HFFc6 (cell line): ENCODE data around the gene WAC. TPM values are rescaled to one million over a fixed set of nuclear protein-coding genes. Genes with fewer than 3 reads are reported as not detected.
"Not testable (repeated sequence)": the region's sequence is repeated elsewhere in the genome, so short reads cannot be mapped to it uniquely, and the experiment has no call there.

Source experiments
- DNase-seq: peaks from one replicate; pipeline ENCODE4 v3.0.0-alpha.2; 2018
- H3K27ac Mint-ChIP-seq: 2 replicates; pipeline ENCODE4 v1.8.0; 2020; ENCODE audit warnings: mild to moderate bottlenecking, mixed read lengths
- H3K27me3 Mint-ChIP-seq: 2 replicates; pipeline ENCODE4 v1.8.0; 2021; ENCODE audit warnings: mild to moderate bottlenecking, moderate library complexity, mixed read lengths; ENCODE audit not compliant: insufficient read depth
- H3K36me3 Mint-ChIP-seq: 2 replicates; pipeline ENCODE4 v1.8.0; 2021; ENCODE audit warnings: low read depth, mixed read lengths
- H3K4me1 Mint-ChIP-seq: 2 replicates; pipeline ENCODE4 v1.8.0; 2020; ENCODE audit warnings: low read depth, mixed read lengths
- H3K4me3 Mint-ChIP-seq: 2 replicates; pipeline ENCODE4 v1.8.0; 2020; ENCODE audit warnings: mild to moderate bottlenecking, moderate library complexity, mixed read lengths
- H3K9me3 Mint-ChIP-seq: 2 replicates; pipeline ENCODE4 v1.8.0; 2020; ENCODE audit warnings: mild to moderate bottlenecking, mixed read lengths
- total RNA-seq, 6 experiments: library from RNA; stranded (reverse); fragmentation: NEBNext Ultra II Directional; extraction: Animal tissue kit (Norgen Biotek cat#: 25700); gene quantifications; 2 replicates in 1 of 6; 3 replicates in 5 of 6; pipeline ENCODE4 v1.2.3, GENCODE V29; 2021
- TF ChIP-seq, protein P1 (sequence below): fragments of 200-600 bp; sonication (generic); IDR thresholded peaks from 2 replicates; pipeline ENCODE4 v1.5.0; 2021; ENCODE audit warnings: antibody characterized with exemption, mild to moderate bottlenecking

Gene WAC
- total RNA-seq, 6 experiments from 2014 or later = 67.2 to 81.5 (median 74.3) TPM

DNA sequence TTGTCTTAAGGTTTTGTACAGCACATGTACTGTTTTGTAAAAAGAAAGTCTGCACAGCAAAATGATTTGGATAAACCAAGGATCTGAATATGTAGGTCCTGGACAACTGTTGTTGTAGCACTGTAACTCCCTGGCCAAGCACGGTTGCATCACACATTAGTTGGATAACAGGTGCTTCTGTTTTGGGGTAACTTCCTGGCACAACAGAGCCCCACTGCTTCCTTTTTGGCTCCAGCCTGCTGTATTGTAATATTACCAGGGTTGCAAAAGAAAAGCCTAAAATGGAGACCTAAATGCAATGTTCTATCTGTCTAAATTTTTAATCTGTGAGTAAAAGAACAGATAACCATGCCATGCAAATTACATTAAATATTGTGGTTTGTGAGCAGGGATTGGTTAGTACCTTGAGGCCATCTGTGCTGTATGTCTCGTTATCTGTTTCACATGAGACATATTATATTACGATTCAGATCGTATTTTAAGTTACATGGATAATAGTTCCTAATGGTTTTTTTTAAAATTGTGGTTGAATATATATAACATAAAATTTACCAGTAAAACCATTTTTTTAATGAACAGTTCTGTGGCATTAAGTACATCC is 27.5 kb upstream of the WAC start:
- TF ChIP-seq, protein P1, sequence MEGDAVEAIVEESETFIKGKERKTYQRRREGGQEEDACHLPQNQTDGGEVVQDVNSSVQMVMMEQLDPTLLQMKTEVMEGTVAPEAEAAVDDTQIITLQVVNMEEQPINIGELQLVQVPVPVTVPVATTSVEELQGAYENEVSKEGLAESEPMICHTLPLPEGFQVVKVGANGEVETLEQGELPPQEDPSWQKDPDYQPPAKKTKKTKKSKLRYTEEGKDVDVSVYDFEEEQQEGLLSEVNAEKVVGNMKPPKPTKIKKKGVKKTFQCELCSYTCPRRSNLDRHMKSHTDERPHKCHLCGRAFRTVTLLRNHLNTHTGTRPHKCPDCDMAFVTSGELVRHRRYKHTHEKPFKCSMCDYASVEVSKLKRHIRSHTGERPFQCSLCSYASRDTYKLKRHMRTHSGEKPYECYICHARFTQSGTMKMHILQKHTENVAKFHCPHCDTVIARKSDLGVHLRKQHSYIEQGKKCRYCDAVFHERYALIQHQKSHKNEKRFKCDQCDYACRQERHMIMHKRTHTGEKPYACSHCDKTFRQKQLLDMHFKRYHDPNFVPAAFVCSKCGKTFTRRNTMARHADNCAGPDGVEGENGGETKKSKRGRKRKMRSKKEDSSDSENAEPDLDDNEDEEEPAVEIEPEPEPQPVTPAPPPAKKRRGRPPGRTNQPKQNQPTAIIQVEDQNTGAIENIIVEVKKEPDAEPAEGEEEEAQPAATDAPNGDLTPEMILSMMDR = no peak
- no peaks in the 10 kb centered on the region for H3K9me3 Mint-ChIP-seq
- no peak overlapping the region for H3K4me3 Mint-ChIP-seq
- H3K27ac Mint-ChIP-seq = no peak overlapping the region
- H3K36me3 Mint-ChIP-seq = no peaks in the 10 kb centered on the region
- peaks cover 3% of the 10 kb centered on the region for H3K27me3 Mint-ChIP-seq
- H3K4me1 Mint-ChIP-seq = no peaks in the 10 kb centered on the region
- DNase-seq = no peak

DNA sequence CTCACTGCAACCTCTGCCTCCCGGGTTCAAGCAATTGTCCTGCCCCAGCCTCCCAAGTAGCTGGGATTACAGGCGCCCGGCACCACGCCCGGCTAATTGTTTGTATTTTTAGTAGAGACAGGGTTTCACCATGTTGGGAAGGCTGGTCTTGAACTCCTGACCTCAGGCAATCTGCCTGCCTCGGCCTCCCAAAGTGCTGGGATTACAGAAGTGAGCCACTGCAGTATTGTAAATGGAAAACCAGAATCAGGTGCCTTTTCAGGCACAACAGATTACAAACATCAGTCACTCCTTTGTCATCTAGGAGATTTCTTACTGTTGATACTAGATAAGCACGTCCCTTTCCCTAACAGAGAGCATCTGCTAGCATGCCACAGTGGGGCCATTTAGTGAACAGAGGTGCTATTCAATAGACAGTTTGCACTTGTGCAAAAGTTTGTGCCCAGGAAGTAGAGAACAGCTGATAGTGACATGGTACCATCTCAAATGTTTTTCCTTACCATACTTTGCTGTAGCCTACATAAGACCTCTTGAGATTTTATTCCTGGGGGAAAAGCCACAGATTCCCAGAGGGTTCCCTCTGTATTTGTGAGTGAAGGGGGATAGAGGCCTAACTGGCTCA is 24.5 kb upstream of the WAC start:
- peaks cover 2% of the 10 kb centered on the region for H3K27me3 Mint-ChIP-seq

DNA sequence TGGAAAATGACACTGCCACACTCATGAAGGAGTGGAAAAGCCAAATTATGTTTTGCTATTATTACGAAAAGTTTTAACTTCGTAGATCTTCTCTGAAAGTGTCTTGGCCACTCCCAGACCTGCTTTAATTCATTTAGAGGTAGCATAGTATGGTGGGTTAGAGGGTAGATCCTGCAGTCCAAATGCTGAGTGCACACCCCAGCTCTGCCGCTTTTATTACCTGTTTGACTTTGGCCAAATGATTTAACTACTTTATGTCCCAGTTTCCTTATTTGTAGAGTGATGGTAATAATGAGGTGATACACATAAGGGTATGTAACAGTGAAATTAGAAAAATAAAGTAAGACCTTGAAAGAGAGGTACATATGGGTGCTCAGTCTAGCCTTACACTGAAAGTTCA is 23.6 kb upstream of the WAC start:
- H3K27me3 Mint-ChIP-seq = peaks cover 2% of the 10 kb centered on the region
- DNase-seq = no peak
- TF ChIP-seq, protein P1 = no peak
- no peak overlapping the region for H3K27ac Mint-ChIP-seq
- no peaks in the 10 kb centered on the region for H3K9me3 Mint-ChIP-seq
- no peaks in the 10 kb centered on the region for H3K36me3 Mint-ChIP-seq
- H3K4me1 Mint-ChIP-seq = no peaks in the 10 kb centered on the region
- no peak overlapping the region for H3K4me3 Mint-ChIP-seq

More for the DNA sequence above, 24.5 kb upstream of the WAC start:
- Mint-ChIP-seq H3K4me1 (no peaks in the 10 kb centered on the region), H3K27ac (no peak overlapping the region), H3K9me3 (no peaks in the 10 kb centered on the region), H3K36me3 (no peaks in the 10 kb centered on the region), H3K4me3 (no peak overlapping the region)
- no peak for DNase-seq
- TF ChIP-seq, protein P1 = no peak

DNA sequence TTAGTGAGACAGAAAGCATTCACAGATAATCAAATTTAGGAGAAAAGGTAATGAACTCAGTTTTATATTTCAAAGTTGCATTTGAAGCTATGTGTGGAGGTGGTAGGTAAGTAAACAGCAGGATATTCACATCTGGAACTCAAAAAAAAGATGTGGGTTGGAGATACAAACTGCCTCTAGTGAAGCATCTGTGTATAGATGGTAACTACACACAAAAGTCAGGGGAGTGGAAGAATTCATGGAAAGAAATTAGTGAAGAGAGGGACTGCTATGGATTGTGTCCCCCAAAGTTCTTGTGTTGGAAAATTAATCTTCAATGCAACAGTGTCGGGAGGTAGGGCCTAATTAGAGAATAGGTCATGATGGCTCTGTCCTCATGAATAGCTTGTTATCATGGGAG is 18.3 kb upstream of the WAC start:
- Mint-ChIP-seq H3K36me3 (no peaks in the 10 kb centered on the region), H3K27me3 (peaks cover 2% of the 10 kb centered on the region), H3K27ac (no peak overlapping the region), H3K4me3 (no peak overlapping the region), H3K9me3 (no peaks in the 10 kb centered on the region; the same call in 1 of the 2 replicates), H3K4me1 (peaks cover 5% of the 10 kb centered on the region; the same call in 1 of the 2 replicates)
- TF ChIP-seq, protein P1 = no peak
- DNase-seq = no peak

DNA sequence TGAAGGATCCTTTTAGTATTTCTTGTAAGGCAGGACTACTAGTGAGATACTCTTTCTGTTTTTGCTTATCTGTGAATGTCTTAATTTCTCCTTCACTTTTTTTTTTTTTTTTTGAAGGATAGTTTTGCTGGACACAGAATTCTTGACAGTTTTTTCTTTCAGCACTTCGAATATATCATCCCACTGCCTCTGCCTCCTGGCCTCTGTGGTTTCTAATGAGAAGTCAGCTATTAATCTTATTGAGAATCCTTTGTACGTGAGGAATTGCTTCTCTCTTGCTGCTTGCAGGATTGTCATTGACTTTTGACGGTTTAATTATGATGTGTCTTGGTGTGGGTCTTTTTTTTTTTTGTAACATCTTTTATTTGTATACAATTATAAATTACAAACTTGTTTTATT is 12.6 kb upstream of the WAC start:
- Mint-ChIP-seq H3K27me3 (peaks cover 3% of the 10 kb centered on the region), H3K9me3 (peaks cover 20% of the 10 kb centered on the region), H3K27ac (no peak overlapping the region), H3K4me1 (peaks cover 21% of the 10 kb centered on the region), H3K36me3 (peaks cover 42% of the 10 kb centered on the region), H3K4me3 (no peak overlapping the region)
- no peak for DNase-seq
- TF ChIP-seq, protein P1 = no peak

DNA sequence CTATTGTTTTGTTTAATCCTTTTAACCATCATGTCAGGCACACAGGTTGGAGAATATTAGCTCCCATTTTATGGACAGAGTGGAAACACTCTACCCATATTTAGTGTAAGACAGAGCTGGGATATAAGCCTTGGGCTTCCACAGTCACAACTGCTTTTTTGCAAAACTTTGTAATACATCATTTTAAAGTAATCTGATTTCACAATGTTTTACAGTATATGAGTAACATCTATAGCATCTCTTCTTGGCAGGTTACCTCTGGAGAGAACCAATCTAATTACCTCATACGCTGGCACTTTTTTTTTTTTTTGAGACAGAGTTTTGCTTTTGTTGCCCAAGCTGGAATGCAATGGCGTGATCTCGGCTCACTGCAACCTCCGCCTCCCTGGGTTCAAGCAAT is 12.1 kb upstream of the WAC start:
- Mint-ChIP-seq H3K36me3 (peaks cover 45% of the 10 kb centered on the region), H3K27ac (peak overlapping the region; percentile 55; the same call in 1 of the 2 replicates), H3K4me1 (peaks cover 21% of the 10 kb centered on the region), H3K9me3 (peaks cover 20% of the 10 kb centered on the region)
- not testable (repeated sequence) for H3K27me3 Mint-ChIP-seq, H3K4me3 Mint-ChIP-seq
- DNase-seq = peak; percentile 82

DNA sequence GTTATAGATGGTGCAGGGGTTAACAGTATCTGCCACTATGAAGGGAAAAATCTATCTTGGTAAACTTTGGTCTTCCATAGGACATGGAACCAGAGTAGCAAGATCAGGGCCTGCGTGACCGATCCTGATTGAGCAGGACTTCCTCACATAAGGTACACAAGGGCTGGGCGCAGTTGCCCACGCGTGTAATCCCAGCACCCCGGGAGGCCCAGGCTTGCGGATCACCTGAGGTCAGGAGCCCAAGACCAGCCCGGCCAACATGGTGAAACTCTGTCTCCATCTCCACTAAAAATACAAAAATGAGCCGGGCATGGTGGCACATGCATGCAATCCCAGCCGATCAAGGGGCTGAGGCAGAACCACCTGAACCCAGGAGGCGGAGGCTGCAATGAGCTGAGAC is 11.0 kb upstream of the WAC start:
- H3K4me1 Mint-ChIP-seq = peaks cover 21% of the 10 kb centered on the region
- not testable (repeated sequence) for H3K27me3 Mint-ChIP-seq, DNase-seq, H3K4me3 Mint-ChIP-seq, H3K27ac Mint-ChIP-seq
- H3K9me3 Mint-ChIP-seq = peaks cover 20% of the 10 kb centered on the region
- peaks cover 53% of the 10 kb centered on the region for H3K36me3 Mint-ChIP-seq
